Thyroid gland (tissue), 4 donors: ENCODE data around the gene ABTB1.

Experiments
- CTCF ChIP-seq, 6 experiments: fragments of 200-600 bp in 3 of 6; fragments of 450-650 bp in 3 of 6; sonication (generic) in 3 of 6; IDR thresholded peaks; one replicate each; pipeline ENCODE4 v1.5.1; 2016 to 2019; ENCODE audit warnings: antibody characterized with exemption in 6 of 6, mild to moderate bottlenecking in 2 of 6, inconsistent platforms in 1 of 6, moderate library complexity in 1 of 6
- POLR2A ChIP-seq, 2 donors: fragments of 450-650 bp; IDR thresholded peaks; one replicate each; pipeline ENCODE4 v1.6.1; 2017; ENCODE audit warnings: antibody characterized with exemption in 2 of 2, mild to moderate bottlenecking in 2 of 2, moderate library complexity in 1 of 2

GRCh38 chr3:127682561-127682960 lies 9.8 kb downstream of the ABTB1 start:
- no peak for TF ChIP-seq POLR2A (IDR thresholded peaks at IDR 0.05)
- no peak for TF ChIP-seq CTCF (IDR thresholded peaks at IDR 0.05)
